Neural cell (in vitro differentiated cells): ENCODE results near the gene CHST6. TPM values are rescaled to one million over a fixed set of nuclear protein-coding genes. Genes with fewer than 3 reads are reported as not detected.

Experiments
- H2AFZ ChIP-seq: fragments of 200-600, 300-800 bp; sonication (generic), shearing (Covaris generic); 2 replicates; pipeline ENCODE4 v1.6.0; 2014; ENCODE audit warnings: low read depth, mild to moderate bottlenecking, antibody characterized with exemption, low read length, moderate library complexity
- H3F3A ChIP-seq: fragments of 200-600 bp; shearing (Covaris generic); 2 replicates; pipeline ENCODE4 v1.6.1; 2016; ENCODE audit warnings: mild to moderate bottlenecking, moderate library complexity, mixed read lengths, antibody characterized with exemption, low read length; ENCODE audit not compliant: insufficient read depth, poor library complexity, severe bottlenecking
- H3K27ac ChIP-seq: fragments of 200-600, 300-800 bp; sonication (generic), shearing (Covaris generic); 2 replicates; pipeline ENCODE4 v1.5.1; 2014; ENCODE audit warnings: mild to moderate bottlenecking, low read length, moderate library complexity
- H3K27me3 ChIP-seq: fragments of 300-800, 200-600 bp; sonication (generic), shearing (Covaris generic); 2 replicates; pipeline ENCODE4 v1.6.0; 2014; ENCODE audit warnings: mild to moderate bottlenecking, low read depth, low read length, moderate library complexity; ENCODE audit not compliant: insufficient read depth
- H3K36me3 ChIP-seq: fragments of 300-800, 200-600 bp; sonication (generic), shearing (Covaris generic); 2 replicates; pipeline ENCODE4 v1.5.1; 2014; ENCODE audit warnings: mild to moderate bottlenecking, antibody characterized with exemption, low read length, moderate library complexity; ENCODE audit not compliant: insufficient read depth
- H3K4me2 ChIP-seq: fragments of 300-800, 200-600 bp; sonication (generic), shearing (Covaris generic); 2 replicates; pipeline ENCODE4 v1.6.0; 2014; ENCODE audit warnings: mild to moderate bottlenecking, low read length
- H3K4me3 ChIP-seq: fragments of 300-800, 200-600 bp; sonication (generic), shearing (Covaris generic); 2 replicates; pipeline ENCODE4 v1.5.1; 2014; ENCODE audit warnings: mild to moderate bottlenecking, low read length, moderate library complexity
- H3K79me2 ChIP-seq: fragments of 200-600 bp; shearing (Covaris generic); replicated peaks from 2 replicates; pipeline ENCODE4 v1.6.0; 2014; ENCODE audit warnings: mild to moderate bottlenecking, low read length, moderate library complexity; ENCODE audit not compliant: insufficient read depth
- H3K9ac ChIP-seq: fragments of 300-800, 200-600 bp; sonication (generic), shearing (Covaris generic); 2 replicates; pipeline ENCODE4 v1.6.1; 2016; ENCODE audit warnings: mild to moderate bottlenecking, low read length, mixed read lengths
- H3K9me2 ChIP-seq: fragments of 200-600 bp; shearing (Covaris generic); 2 replicates; pipeline ENCODE4 v1.6.1; 2016; ENCODE audit warnings: mild to moderate bottlenecking, low read length, mixed read lengths; ENCODE audit not compliant: insufficient read depth
- H3K9me3 ChIP-seq: fragments of 200-600, 300-800 bp; sonication (generic), shearing (Covaris generic); 2 replicates; pipeline ENCODE4 v1.6.1; 2016; ENCODE audit warnings: mild to moderate bottlenecking, mixed run types, low read length, moderate library complexity, mixed read lengths
- H4K20me1 ChIP-seq: fragments of 200-600 bp; shearing (Covaris generic); 2 replicates; pipeline ENCODE4 v1.6.1; 2016; ENCODE audit warnings: mild to moderate bottlenecking, mixed run types; ENCODE audit not compliant: insufficient read depth
- EP300 ChIP-seq: fragments of 450-650 bp; conservative IDR thresholded peaks from 2 replicates; pipeline ENCODE4 v1.6.1; 2014; ENCODE audit warnings: antibody characterized with exemption, mild to moderate bottlenecking, moderate library complexity; ENCODE audit not compliant: poor library complexity, severe bottlenecking
- EZH2 ChIP-seq: fragments of 200-600, 300-800 bp; shearing (Covaris generic), sonication (generic); IDR thresholded peaks from 2 replicates; pipeline ENCODE4 v1.6.1; 2014; ENCODE audit warnings: antibody characterized with exemption, low read length, borderline replicate concordance, mild to moderate bottlenecking; ENCODE audit not compliant: insufficient read depth, poor library complexity, severe bottlenecking
- MXI1 ChIP-seq: fragments of 450-650 bp; conservative IDR thresholded peaks from 2 replicates; pipeline ENCODE4 v1.6.1; 2014; ENCODE audit warnings: antibody characterized with exemption, mild to moderate bottlenecking; ENCODE audit not compliant: poor library complexity, severe bottlenecking
- POLR2AphosphoS5 ChIP-seq: IDR thresholded peaks from 2 replicates; pipeline ENCODE4 v1.6.1; 2012
- RAD21 ChIP-seq: fragments of 450-650 bp; conservative IDR thresholded peaks from 2 replicates; pipeline ENCODE4 v1.6.1; 2014; ENCODE audit warnings: antibody characterized with exemption, mild to moderate bottlenecking, moderate library complexity
- SMC3 ChIP-seq: fragments of 450-650 bp; conservative IDR thresholded peaks from 2 replicates; pipeline ENCODE4 v1.6.1; 2014; ENCODE audit warnings: antibody characterized with exemption, mild to moderate bottlenecking, moderate library complexity; ENCODE audit not compliant: poor library complexity
- TAF1 ChIP-seq: IDR thresholded peaks from 2 replicates; pipeline ENCODE4 v1.6.1; 2012; ENCODE audit warnings: low read depth
- polyA plus RNA-seq: library from polyadenylated mRNA; depleted of rRNA; stranded (reverse); fragments of >200 nt; gene quantifications from 2 replicates; pipeline ENCODE4 v1.2.3, GENCODE V29; 2014
- TF ChIP-seq, protein P1 (sequence below): IDR thresholded peaks from 2 replicates; pipeline ENCODE4 v1.6.1; 2012; ENCODE audit warnings: borderline replicate concordance
- TF ChIP-seq, protein P2 (sequence below): fragments of 450-650 bp; IDR thresholded peaks from 2 replicates; pipeline ENCODE4 v1.5.1; 2014; ENCODE audit warnings: antibody characterized with exemption, mild to moderate bottlenecking, moderate library complexity; ENCODE audit not compliant: poor library complexity, severe bottlenecking

CHST6 gene
- polyA plus RNA-seq, 1 donor from 2014 or later = 0.02 TPM

DNA sequence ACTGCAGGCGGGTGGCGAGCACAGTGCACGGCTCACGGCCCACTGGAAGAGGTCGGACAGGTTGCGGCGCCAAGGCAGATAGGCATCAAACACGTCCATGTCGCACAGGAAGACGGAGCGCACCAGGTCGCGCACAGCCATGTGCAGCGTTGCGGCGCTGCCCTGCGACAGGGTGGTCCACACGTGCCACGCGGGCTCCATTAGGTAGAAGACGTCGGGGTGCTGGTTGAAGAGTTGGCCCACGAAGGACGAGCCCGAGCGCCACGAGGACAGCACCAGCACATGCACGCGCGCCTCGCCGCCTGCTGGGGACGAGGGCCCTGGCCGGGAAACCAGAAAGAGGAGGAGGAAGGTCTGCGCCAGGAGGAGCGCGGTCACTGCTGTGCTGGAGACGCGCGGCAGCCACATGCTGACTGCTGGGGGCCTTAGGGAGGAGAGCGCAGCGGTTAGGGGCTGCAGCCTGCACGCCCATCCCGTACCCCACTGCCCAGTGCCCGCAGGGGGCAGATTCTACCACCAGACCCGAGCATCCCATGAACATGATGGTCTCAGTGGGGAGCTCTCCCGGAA, 15.7 kb downstream of the CHST6 start:
- Histone ChIP-seq H3K79me2 (no peaks in the 10 kb centered on the region), H3F3A (no peaks in the 10 kb centered on the region), H3K9ac (no peak overlapping the region), H3K4me3 (no peak overlapping the region), H3K4me2 (no peak overlapping the region), H2AFZ (no peak overlapping the region), H3K9me2 (no peaks in the 10 kb centered on the region), H3K27me3 (no peaks in the 10 kb centered on the region), H3K9me3 (no peaks in the 10 kb centered on the region), H3K36me3 (no peaks in the 10 kb centered on the region), H4K20me1 (no peaks in the 10 kb centered on the region), H3K27ac (no peak overlapping the region)
- TF ChIP-seq EP300 = no peak
- no peak for TF ChIP-seq TAF1
- TF ChIP-seq MXI1 = no peak
- TF ChIP-seq POLR2AphosphoS5 = no peak
- TF ChIP-seq, protein P1, sequence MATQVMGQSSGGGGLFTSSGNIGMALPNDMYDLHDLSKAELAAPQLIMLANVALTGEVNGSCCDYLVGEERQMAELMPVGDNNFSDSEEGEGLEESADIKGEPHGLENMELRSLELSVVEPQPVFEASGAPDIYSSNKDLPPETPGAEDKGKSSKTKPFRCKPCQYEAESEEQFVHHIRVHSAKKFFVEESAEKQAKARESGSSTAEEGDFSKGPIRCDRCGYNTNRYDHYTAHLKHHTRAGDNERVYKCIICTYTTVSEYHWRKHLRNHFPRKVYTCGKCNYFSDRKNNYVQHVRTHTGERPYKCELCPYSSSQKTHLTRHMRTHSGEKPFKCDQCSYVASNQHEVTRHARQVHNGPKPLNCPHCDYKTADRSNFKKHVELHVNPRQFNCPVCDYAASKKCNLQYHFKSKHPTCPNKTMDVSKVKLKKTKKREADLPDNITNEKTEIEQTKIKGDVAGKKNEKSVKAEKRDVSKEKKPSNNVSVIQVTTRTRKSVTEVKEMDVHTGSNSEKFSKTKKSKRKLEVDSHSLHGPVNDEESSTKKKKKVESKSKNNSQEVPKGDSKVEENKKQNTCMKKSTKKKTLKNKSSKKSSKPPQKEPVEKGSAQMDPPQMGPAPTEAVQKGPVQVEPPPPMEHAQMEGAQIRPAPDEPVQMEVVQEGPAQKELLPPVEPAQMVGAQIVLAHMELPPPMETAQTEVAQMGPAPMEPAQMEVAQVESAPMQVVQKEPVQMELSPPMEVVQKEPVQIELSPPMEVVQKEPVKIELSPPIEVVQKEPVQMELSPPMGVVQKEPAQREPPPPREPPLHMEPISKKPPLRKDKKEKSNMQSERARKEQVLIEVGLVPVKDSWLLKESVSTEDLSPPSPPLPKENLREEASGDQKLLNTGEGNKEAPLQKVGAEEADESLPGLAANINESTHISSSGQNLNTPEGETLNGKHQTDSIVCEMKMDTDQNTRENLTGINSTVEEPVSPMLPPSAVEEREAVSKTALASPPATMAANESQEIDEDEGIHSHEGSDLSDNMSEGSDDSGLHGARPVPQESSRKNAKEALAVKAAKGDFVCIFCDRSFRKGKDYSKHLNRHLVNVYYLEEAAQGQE = no peak
- TF ChIP-seq EZH2 = no peak
- no peak for TF ChIP-seq SMC3
- TF ChIP-seq, protein P2, sequence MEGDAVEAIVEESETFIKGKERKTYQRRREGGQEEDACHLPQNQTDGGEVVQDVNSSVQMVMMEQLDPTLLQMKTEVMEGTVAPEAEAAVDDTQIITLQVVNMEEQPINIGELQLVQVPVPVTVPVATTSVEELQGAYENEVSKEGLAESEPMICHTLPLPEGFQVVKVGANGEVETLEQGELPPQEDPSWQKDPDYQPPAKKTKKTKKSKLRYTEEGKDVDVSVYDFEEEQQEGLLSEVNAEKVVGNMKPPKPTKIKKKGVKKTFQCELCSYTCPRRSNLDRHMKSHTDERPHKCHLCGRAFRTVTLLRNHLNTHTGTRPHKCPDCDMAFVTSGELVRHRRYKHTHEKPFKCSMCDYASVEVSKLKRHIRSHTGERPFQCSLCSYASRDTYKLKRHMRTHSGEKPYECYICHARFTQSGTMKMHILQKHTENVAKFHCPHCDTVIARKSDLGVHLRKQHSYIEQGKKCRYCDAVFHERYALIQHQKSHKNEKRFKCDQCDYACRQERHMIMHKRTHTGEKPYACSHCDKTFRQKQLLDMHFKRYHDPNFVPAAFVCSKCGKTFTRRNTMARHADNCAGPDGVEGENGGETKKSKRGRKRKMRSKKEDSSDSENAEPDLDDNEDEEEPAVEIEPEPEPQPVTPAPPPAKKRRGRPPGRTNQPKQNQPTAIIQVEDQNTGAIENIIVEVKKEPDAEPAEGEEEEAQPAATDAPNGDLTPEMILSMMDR = no peak
- no peak for TF ChIP-seq RAD21

DNA sequence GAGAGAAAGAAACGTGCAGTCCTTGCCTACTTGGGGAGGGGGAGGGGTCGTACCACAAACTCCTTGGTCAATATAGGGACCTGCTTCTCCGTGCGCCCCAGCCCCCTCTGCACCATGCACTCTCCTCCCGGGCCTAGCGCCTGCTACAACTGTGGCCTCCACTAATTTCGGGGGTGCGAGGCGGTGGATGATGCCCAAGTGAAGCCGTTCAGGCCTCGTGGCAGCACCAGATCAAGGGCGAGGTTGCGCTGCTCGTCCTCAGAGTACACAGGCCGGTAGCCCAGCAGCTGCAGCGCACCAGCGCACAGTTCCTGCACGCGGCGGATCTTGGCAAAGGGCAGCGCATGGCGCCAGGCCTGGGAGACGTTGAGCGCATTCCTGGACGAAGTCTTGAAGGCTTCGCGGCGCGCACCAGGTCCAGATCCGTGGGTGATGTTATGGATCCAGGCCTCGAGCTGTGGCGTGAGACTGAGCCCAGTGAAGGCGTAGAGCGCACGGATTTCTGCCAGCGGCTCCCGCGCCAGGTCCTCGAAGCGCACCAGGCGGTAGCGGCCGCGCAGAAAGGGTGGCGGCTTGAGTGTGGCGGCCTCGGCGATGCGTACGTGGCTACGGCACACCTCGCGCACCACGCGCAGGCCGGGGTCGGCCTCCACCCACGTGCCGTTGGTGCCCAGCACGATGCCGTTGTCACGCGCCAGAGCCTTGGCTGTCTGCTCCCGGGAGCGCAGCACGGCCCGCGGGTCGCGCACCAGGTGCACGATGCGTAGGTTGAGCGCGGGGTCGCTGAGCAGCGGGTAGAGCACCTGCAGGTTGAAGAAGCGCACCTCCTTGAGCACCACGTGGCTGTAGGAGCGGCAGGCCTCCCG, 16.5 kb downstream of the CHST6 start:
- H3K79me2 ChIP-seq = no peaks in the 10 kb centered on the region
- no peak overlapping the region for H3K4me3 ChIP-seq
- no peaks in the 10 kb centered on the region for H3K36me3 ChIP-seq
- H3F3A ChIP-seq = no peaks in the 10 kb centered on the region
- no peaks in the 10 kb centered on the region for H4K20me1 ChIP-seq
- no peak overlapping the region for H3K4me2 ChIP-seq
- H2AFZ ChIP-seq = no peak overlapping the region
- TF ChIP-seq EP300 = no peak
- TF ChIP-seq POLR2AphosphoS5 = no peak
- no peak for TF ChIP-seq SMC3
- TF ChIP-seq, protein P2 = no peak
- no peak for TF ChIP-seq MXI1
- TF ChIP-seq RAD21 = no peak
- H3K9ac ChIP-seq = no peak overlapping the region
- H3K27ac ChIP-seq = no peak overlapping the region
- H3K9me3 ChIP-seq = no peaks in the 10 kb centered on the region
- H3K9me2 ChIP-seq = no peaks in the 10 kb centered on the region
- no peaks in the 10 kb centered on the region for H3K27me3 ChIP-seq
